HepG2 (cell line): ENCODE results near the gene PRDM11. TPM values are rescaled to one million over a fixed set of nuclear protein-coding genes. Genes with fewer than 3 reads are reported as not detected.

Experiments
- ATAC-seq: fragments of 200-7000 bp; cut with Tn5 transposase; 3 replicates; pipeline ENCODE4 v1.9.1; 2020; ENCODE audit warnings: mild to moderate bottlenecking, moderate library complexity
- BruUV-seq: library from RNA; stranded (reverse); fragments of 400-500 nt; replicated peaks from 2 replicates; lab custom pipeline; 2021; lab: Mats Ljungman, UMichigan
- CTCF ChIA-PET: fragments of 300-600 bp; formaldehyde crosslinking; extraction: SDS; loops from one replicate; lab custom pipeline; 2021; ENCODE audit warnings: low total read pairs, inconsistent platforms, low intra/inter-chr PET ratio; lab: Yijun Ruan, JAX
- POLR2A ChIA-PET: fragments of 350-600 bp; sonication (Branson Sonifier 250); formaldehyde crosslinking; loops from one replicate; lab custom pipeline; 2020; ENCODE audit warnings: antibody characterized with exemption, inconsistent platforms; lab: Yijun Ruan, JAX
- DNase-seq: peaks from one replicate; pipeline ENCODE4 v3.0.0-alpha.2; 2015; ENCODE audit warnings: low spot score
- FAIRE-seq: peaks from 3 replicates; lab custom pipeline; 2011; peaks lifted over from hg19 to GRCh38; lab: Jason Lieb, UNC
- H2AFZ ChIP-seq: one replicate; pipeline ENCODE4 v1.6.1; 2011; ENCODE audit warnings: low read length, inconsistent platforms
- H3K27ac ChIP-seq: fragments of 300-600 bp; 3 replicates; pipeline ENCODE4 v1.8.0; 2011; ENCODE audit warnings: mixed run types, mild to moderate bottlenecking, mixed read lengths, low read length, inconsistent platforms; ENCODE audit not compliant: insufficient read depth; ENCODE audit errors: extremely low read length
- H3K27me3 ChIP-seq, 2 experiments: fragments of 200-600 bp in 1 of 2; 2 replicates in 1 of 2; 3 replicates in 1 of 2; pipeline versions ENCODE4 v1.6.0 to v1.8.0; 2011; ENCODE audit warnings: low read length in 2 of 2, mild to moderate bottlenecking in 2 of 2, moderate library complexity in 2 of 2, inconsistent platforms in 1 of 2; ENCODE audit not compliant: insufficient read depth in 2 of 2, control insufficient read depth in 1 of 2
- H3K36me3 ChIP-seq, 2 experiments: fragments of 200-600 bp in 1 of 2; replicated peaks in 1 of 2; 2 replicates in 1 of 2; 3 replicates in 1 of 2; pipeline versions ENCODE4 v1.5.1 to v1.8.0; 2011; ENCODE audit warnings: low read length in 2 of 2, inconsistent platforms in 1 of 2; ENCODE audit not compliant: insufficient read depth in 2 of 2, control insufficient read depth in 1 of 2
- H3K4me1 ChIP-seq: 2 replicates; pipeline ENCODE4 v1.5.1; 2012; ENCODE audit warnings: low read length, inconsistent platforms; ENCODE audit not compliant: insufficient read depth
- H3K4me2 ChIP-seq: 2 replicates; pipeline ENCODE4 v1.6.0; 2011; ENCODE audit warnings: low read depth, low read length, inconsistent platforms
- H3K4me3 ChIP-seq, 3 experiments: fragments of 200-600 bp in 1 of 3; sonication (generic), shearing (Covaris generic) in 1 of 3; replicated peaks in 1 of 3; 2 replicates each; pipeline ENCODE4 v1.5.1; 2011 to 2016; ENCODE audit warnings: low read length in 3 of 3, inconsistent platforms in 2 of 3, low read depth in 2 of 3, mild to moderate bottlenecking in 2 of 3, control low read depth in 1 of 3, mixed read lengths in 1 of 3; ENCODE audit not compliant: insufficient read depth in 1 of 3
- H3K79me2 ChIP-seq: one replicate; pipeline ENCODE4 v1.6.1; 2011; ENCODE audit warnings: low read length, inconsistent platforms; ENCODE audit not compliant: insufficient read depth
- H3K9ac ChIP-seq: 2 replicates; pipeline ENCODE4 v1.6.0; 2011; ENCODE audit warnings: mild to moderate bottlenecking, low read depth, low read length, inconsistent platforms; ENCODE audit not compliant: insufficient read depth
- H3K9me3 ChIP-seq: 2 replicates; pipeline ENCODE4 v1.5.1; 2012; ENCODE audit warnings: mild to moderate bottlenecking, low read length
- H4K20me1 ChIP-seq: 2 replicates; pipeline ENCODE4 v1.6.0; 2011; ENCODE audit warnings: inconsistent platforms, mild to moderate bottlenecking, low read length, moderate library complexity; ENCODE audit not compliant: insufficient read depth
- HNF1A ChIP-seq, 2 experiments: sonication (generic) in 1 of 2; formaldehyde crosslinking in 1 of 2; IDR thresholded peaks; 2 replicates each; pipeline versions ENCODE4 v1.4.0 to v1.6.1; 2016 to 2020; ENCODE audit warnings: borderline replicate concordance in 1 of 2, low read depth in 1 of 2, mild to moderate bottlenecking in 1 of 2, missing genetic modification reagents in 1 of 2
- HOXD1 ChIP-seq: sonication (generic); formaldehyde crosslinking; IDR thresholded peaks from 2 replicates; pipeline ENCODE4 v1.5.0; 2020; ENCODE audit warnings: missing genetic modification reagents
- KDM4B ChIP-seq: sonication (generic); formaldehyde crosslinking; IDR thresholded peaks from 2 replicates; pipeline ENCODE4 v1.4.0; 2020; ENCODE audit warnings: missing genetic modification reagents
- NKX3-1 ChIP-seq: sonication (generic); formaldehyde crosslinking; IDR thresholded peaks from 2 replicates; pipeline ENCODE4 v1.5.0; 2020; ENCODE audit warnings: missing genetic modification reagents
- PRDM15 ChIP-seq: sonication (generic); formaldehyde crosslinking; IDR thresholded peaks from 2 replicates; pipeline ENCODE4 v1.4.0; 2020; ENCODE audit warnings: missing genetic modification reagents
- SNAPC2 ChIP-seq: sonication (generic); formaldehyde crosslinking; IDR thresholded peaks from 2 replicates; pipeline ENCODE4 v1.8.1; 2022; ENCODE audit warnings: mild to moderate bottlenecking, missing genetic modification reagents
- ZNF530 ChIP-seq: sonication (generic); formaldehyde crosslinking; IDR thresholded peaks from 2 replicates; pipeline ENCODE4 v1.5.0; 2020; ENCODE audit warnings: low read depth, mild to moderate bottlenecking, missing genetic modification reagents
- ZNF629 ChIP-seq: sonication (generic); formaldehyde crosslinking; conservative IDR thresholded peaks from 2 replicates; pipeline ENCODE4 v1.5.0; 2020; ENCODE audit warnings: missing genetic modification reagents
- ZNF737 ChIP-seq: sonication (generic); formaldehyde crosslinking; IDR thresholded peaks from 2 replicates; pipeline ENCODE4 v1.5.0; 2020; ENCODE audit warnings: missing genetic modification reagents, mild to moderate bottlenecking, borderline replicate concordance
- WGBS: methylation state at CpG from one replicate; pipeline ENCODE4 v1.1.6; 2017; ENCODE audit warnings: low lambda C conversion rate; 5-methylcytosine and 5-hydroxymethylcytosine counted together
- in situ Hi-C: cut with HindIII; loops from 2 replicates; pipeline ENCODE4 v1.10.0; 2017; ENCODE audit warnings: low pct_unique_long_range_greater_than_20kb; ENCODE audit not compliant: extremely low pct_ligation_motif_present
- intact Hi-C: fragments of 100-400 bp; cut with micrococcal nuclease; formaldehyde crosslinking; loops from one replicate; pipeline ENCODE4 v1.10.0; 2022; ENCODE audit not compliant: unreplicated experiment
- polyA plus RNA-seq, 8 experiments: library from polyadenylated mRNA; depleted of rRNA in 3 of 8; stranded (reverse) in 7 of 8; unstranded in 1 of 8; fragments of >200 nt; fragmentation: Illumina TruSeq in 4 of 8; extraction: Trizol in 4 of 8; gene quantifications; 2 replicates each; pipeline versions ENCODE4 v1.2.1 to v1.2.3, GENCODE V29; 2011 to 2016; ENCODE audit warnings: low read depth in 4 of 8, missing spikeins in 1 of 8, mixed read lengths in 1 of 8; ENCODE audit not compliant: insufficient read depth in 1 of 8
- total RNA-seq, 5 experiments: library from RNA; depleted of rRNA; stranded (reverse); fragments of >200 nt; fragmentation: Illumina TruSeq; extraction: Trizol; gene quantifications; 2 replicates each; pipeline ENCODE4 v1.2.3, GENCODE V29; 2016; ENCODE audit warnings: low read depth in 1 of 5

Gene PRDM11
- total and polyA plus RNA-seq, 2 of the 13 experiments (the other 11 are each of a cell fraction or from before 2014, with no cell fraction given) = 3.4 to 4.7 TPM

GRCh38 chr11:45188127-45188526, 41.7 kb downstream of the PRDM11 start:
- Histone ChIP-seq H3K27me3 (no peaks in the 10 kb centered on the region), H3K27ac (no peak overlapping the region), H4K20me1 (no peaks in the 10 kb centered on the region), H3K36me3 (peaks cover 6 to 19% of the 10 kb centered on the region in 2 experiments; a peak in 4 of 5 replicates), H3K79me2 (no peaks in the 10 kb centered on the region), H3K4me2 (no peak overlapping the region), H3K4me3 (no peak overlapping the region), H3K9me3 (no peaks in the 10 kb centered on the region), H3K9ac (no peak overlapping the region), H3K4me1 (no peaks in the 10 kb centered on the region), H2AFZ (no peak overlapping the region)
- FAIRE-seq (no peak), ATAC-seq (no peak), DNase-seq (no peak)
- no TSS peak for BruUV-seq
- ChIA-PET CTCF (no interaction called here), POLR2A (no interaction called here)
- TF ChIP-seq HOXD1 (CRISPR knock-in tag) (no peak), NKX3-1 (CRISPR knock-in tag) (no peak), ZNF530 (CRISPR knock-in tag) (no peak), ZNF737 (CRISPR knock-in tag) (no peak), PRDM15 (no peak), SNAPC2 (CRISPR knock-in tag) (no peak), HNF1A (IDR thresholded peaks at IDR 0.05; ENCODE audit: low read depth) (no peak), HNF1A (CRISPR knock-in tag; IDR thresholded peaks at IDR 0.05; ENCODE audit: borderline replicate concordance) (no peak), KDM4B (CRISPR knock-in tag) (no peak), ZNF629 (CRISPR knock-in tag) (0 out of 2 replicates have a peak, but pooled peaks have one; percentile 24)
- WGBS = 97% methylated on average over 3 of the region's 3 CpGs
- intact Hi-C loops (no loop called here), in situ Hi-C loops (no loop called here)
